Spleen (tissue), 11 donors: ENCODE measurements around the gene PCBD1. TPM values are rescaled to one million over a fixed set of nuclear protein-coding genes. Genes with fewer than 3 reads are reported as not detected.

Experiments
- DNase-seq: peaks from one replicate; pipeline ENCODE4 v3.0.0-alpha.2; 2020
- H3K27ac ChIP-seq, 8 donors: fragments of 200-600 bp; sonication (generic) in 7 of 8; 1 replicate in 4 of 8; 2 replicates in 4 of 8; pipeline versions ENCODE4 v1.5.0 to v1.8.0; 2016 to 2021; ENCODE audit warnings: inconsistent platforms in 4 of 8, mild to moderate bottlenecking in 4 of 8, moderate library complexity in 1 of 8
- H3K27me3 ChIP-seq, 7 donors: fragments of 200-600 bp; sonication (generic) in 6 of 7; replicated peaks in 1 of 7; 1 replicate in 4 of 7; 2 replicates in 3 of 7; pipeline versions ENCODE4 v1.5.0 to v1.8.0; 2016 to 2021; ENCODE audit warnings: inconsistent platforms in 3 of 7, mild to moderate bottlenecking in 1 of 7
- H3K36me3 ChIP-seq, 6 donors: fragments of 200-600 bp; sonication (generic) in 5 of 6; 1 replicate in 4 of 6; 2 replicates in 2 of 6; pipeline versions ENCODE4 v1.5.0 to v1.8.0; 2016 to 2021; ENCODE audit warnings: inconsistent platforms in 2 of 6
- H3K4me1 ChIP-seq, 6 donors: fragments of 200-600 bp; sonication (generic) in 5 of 6; 1 replicate in 3 of 6; 2 replicates in 3 of 6; pipeline versions ENCODE4 v1.5.0 to v1.8.0; 2016 to 2021; ENCODE audit warnings: inconsistent platforms in 3 of 6
- H3K4me3 ChIP-seq, 8 donors: fragments of 200-600 bp; sonication (generic) in 7 of 8; 1 replicate in 4 of 8; 2 replicates in 4 of 8; pipeline versions ENCODE4 v1.5.0 to v1.8.0; 2016 to 2021; ENCODE audit warnings: inconsistent platforms in 4 of 8, mild to moderate bottlenecking in 4 of 8, moderate library complexity in 2 of 8
- H3K9me3 ChIP-seq, 8 donors: fragments of 200-600 bp; sonication (generic) in 7 of 8; 1 replicate in 4 of 8; 2 replicates in 4 of 8; pipeline versions ENCODE4 v1.5.0 to v1.8.0; 2016 to 2021; ENCODE audit warnings: inconsistent platforms in 4 of 8
- POLR2A ChIP-seq, 3 donors: fragments of 450-650 bp; IDR thresholded peaks; one replicate each; pipeline ENCODE4 v1.5.1; 2017; ENCODE audit warnings: antibody characterized with exemption in 3 of 3, mild to moderate bottlenecking in 1 of 3
- POLR2AphosphoS5 ChIP-seq, 3 donors: sonication (generic); formaldehyde crosslinking; IDR thresholded peaks; one replicate each; pipeline ENCODE4 v1.5.1; 2017; ENCODE audit warnings: antibody characterized with exemption in 3 of 3
- WGBS, 5 donors: extraction: QIAGEN DNeasy Blood & Tissue Kit in 3 of 5; methylation state at CpG; one replicate each; pipeline versions ENCODE4 v1.1.5 to v1.1.7; 2013 to 2018; 5-methylcytosine and 5-hydroxymethylcytosine counted together
- intact Hi-C: fragments of 100-400 bp; cut with DNase I; formaldehyde crosslinking; loops from one replicate; pipeline ENCODE4 v1.15.0; 2023; ENCODE audit warnings: low total_unique reads
- polyA plus RNA-seq, 3 donors: library from polyadenylated mRNA; stranded (reverse); fragments of 200-250 nt; gene quantifications; one replicate each; pipeline ENCODE4 v1.2.1, GENCODE V29; 2013
- total RNA-seq, 7 donors: library from RNA; depleted of rRNA in 3 of 7; stranded (reverse); fragments of >200 nt in 3 of 7; fragmentation: NEBNext Ultra II Directional in 4 of 7; extraction: Animal tissue kit (Norgen Biotek cat#: 25700) in 4 of 7; gene quantifications; one replicate each; pipeline versions ENCODE4 v1.1.0 to v1.2.1, GENCODE V29; 2016 to 2021
- TF ChIP-seq, protein P1 (sequence below), 11 experiments: fragments of 200-600 bp in 7 of 11; fragments of 450-650 bp in 4 of 11; sonication (generic) in 4 of 11; IDR thresholded peaks in 8 of 11; conservative IDR thresholded peaks in 3 of 11; 1 replicate in 7 of 11; 2 replicates in 4 of 11; pipeline versions ENCODE4 v1.4.0 to v1.8.0; 2016 to 2021; ENCODE audit warnings: antibody characterized with exemption in 11 of 11, inconsistent platforms in 4 of 11, mild to moderate bottlenecking in 1 of 11
- donor health status: healthy with polysubstance abuse.
- donor health status: DM: no; HTN: no; CAD: no; lungs with moderate emphysema.
- donor health status: DM: no; HTN: no; CAD: no.
- donor health status: Bipolar disorder and iron deficiency.
- donor health status: healthy.
- donor health status: DM: no; HTN: no; CAD: no.
- donor health status: DM: yes; HTN: yes; CAD: no.

PCBD1 gene
- total and polyA plus RNA-seq, 10 donors: 24.5 to 45.6 (median 30.7) TPM

DNA sequence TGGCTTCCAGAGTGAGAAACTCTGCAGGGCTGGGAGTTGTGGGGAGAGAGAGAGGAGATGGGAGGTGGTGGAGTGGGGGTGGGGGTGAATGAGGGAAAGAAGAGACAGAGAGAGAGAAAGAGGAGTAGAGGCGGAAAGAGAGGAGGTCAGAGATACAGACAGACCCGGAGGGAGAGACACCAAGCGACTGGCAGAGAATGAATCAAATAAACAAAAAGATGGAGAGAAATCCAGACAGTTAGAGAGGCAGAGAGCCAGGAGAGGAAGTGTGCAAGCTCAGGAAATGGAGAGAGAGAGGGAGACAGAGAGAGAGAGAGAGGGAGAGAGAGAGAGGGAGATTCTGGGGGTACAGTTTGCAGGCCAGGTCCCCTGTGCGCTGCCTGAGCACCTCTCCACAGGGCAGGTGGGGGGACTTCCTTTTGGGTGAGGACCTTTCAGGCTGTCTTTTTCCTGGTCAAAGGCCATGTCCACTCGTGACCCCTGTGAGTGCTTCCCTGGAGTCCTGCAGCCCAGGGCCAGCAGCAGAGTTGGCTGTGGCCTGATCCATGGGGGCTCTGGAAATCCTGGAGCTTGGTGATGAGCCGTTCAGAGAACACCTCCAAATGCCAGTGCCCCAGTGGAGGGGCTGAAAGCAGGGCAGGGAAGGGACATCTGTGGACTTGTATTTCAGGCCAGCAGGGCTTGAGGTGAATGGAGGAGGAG lies 25.0 kb upstream of the PCBD1 start:
- intact Hi-C loops: no loop called here
- H3K27ac ChIP-seq: no peak overlapping the region
- TF ChIP-seq POLR2A (IDR thresholded peaks at IDR 0.05): no peak
- no peak for TF ChIP-seq POLR2AphosphoS5 (IDR thresholded peaks at IDR 0.05)
- TF ChIP-seq, protein P1, sequence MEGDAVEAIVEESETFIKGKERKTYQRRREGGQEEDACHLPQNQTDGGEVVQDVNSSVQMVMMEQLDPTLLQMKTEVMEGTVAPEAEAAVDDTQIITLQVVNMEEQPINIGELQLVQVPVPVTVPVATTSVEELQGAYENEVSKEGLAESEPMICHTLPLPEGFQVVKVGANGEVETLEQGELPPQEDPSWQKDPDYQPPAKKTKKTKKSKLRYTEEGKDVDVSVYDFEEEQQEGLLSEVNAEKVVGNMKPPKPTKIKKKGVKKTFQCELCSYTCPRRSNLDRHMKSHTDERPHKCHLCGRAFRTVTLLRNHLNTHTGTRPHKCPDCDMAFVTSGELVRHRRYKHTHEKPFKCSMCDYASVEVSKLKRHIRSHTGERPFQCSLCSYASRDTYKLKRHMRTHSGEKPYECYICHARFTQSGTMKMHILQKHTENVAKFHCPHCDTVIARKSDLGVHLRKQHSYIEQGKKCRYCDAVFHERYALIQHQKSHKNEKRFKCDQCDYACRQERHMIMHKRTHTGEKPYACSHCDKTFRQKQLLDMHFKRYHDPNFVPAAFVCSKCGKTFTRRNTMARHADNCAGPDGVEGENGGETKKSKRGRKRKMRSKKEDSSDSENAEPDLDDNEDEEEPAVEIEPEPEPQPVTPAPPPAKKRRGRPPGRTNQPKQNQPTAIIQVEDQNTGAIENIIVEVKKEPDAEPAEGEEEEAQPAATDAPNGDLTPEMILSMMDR (IDR thresholded peaks at IDR 0.05 in 8 of 11, conservative IDR thresholded peaks at IDR 0.05 in 3 of 11): no peak
- H3K9me3 ChIP-seq: no peaks in the 10 kb centered on the region
- WGBS, 5 donors: 53 to 66% (median 55%) methylated on average over 6 of the region's 6 CpGs
- peaks cover 0 to 24% (median 0%) of the 10 kb centered on the region in 7 donors for H3K27me3 ChIP-seq
- no peaks in the 10 kb centered on the region for H3K36me3 ChIP-seq
- H3K4me3 ChIP-seq: no peak overlapping the region
- H3K4me1 ChIP-seq: no peaks in the 10 kb centered on the region
- peak; percentile 65 for DNase-seq

DNA sequence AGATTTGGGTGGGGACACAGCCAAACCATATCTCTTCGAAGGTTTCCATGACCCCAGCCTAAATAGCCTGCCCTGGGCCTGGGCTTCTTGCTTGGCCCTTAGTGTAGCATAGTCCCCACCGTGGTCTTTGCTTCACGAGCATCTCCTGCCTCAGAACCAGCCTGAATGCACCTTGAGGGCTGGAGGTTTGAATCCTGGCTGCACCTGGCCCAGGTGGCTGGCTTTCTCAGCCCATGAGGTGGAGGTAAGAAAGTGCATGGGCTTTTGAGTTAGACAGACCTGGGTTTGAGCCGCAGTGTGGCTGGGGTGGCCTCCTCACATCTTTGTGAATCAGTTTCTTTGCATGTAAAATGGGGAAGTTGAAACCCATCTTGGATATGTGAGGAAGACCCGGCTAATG lies 24.2 kb upstream of the PCBD1 start:
- DNase-seq: peak; percentile 33
- peaks cover 0 to 16% (median 0%) of the 10 kb centered on the region in 7 donors for H3K27me3 ChIP-seq
- WGBS, 5 donors: 72 to 96% (median 87%) methylated on average over 5 of the region's 5 CpGs

DNA sequence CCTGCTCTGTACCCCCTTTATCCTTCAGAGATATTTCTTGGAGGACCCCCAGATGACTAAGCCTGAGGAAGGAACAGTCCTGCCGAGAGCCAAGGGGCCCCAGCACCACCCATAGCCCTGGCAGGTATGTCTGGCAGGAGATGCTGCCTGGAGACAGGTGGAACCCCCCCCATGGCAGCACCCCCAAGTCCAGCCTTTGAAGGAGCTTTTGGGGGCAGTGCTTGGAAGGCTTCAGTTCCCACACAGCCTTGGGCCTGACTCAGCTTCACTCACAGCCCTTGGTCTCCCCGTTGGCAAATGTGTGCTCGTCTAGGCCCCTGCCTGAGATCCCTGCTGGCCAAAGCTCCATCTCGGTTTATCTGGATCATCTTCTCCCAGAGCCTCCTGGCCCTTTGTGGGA lies 23.0 kb upstream of the PCBD1 start:
- WGBS, 5 donors: 84 to 95% (median 92%) methylated on average over 3 to 4 of the region's 4 CpGs
- Histone ChIP-seq H3K27ac (no peak overlapping the region), H3K4me3 (no peak overlapping the region), H3K4me1 (no peaks in the 10 kb centered on the region), H3K9me3 (no peaks in the 10 kb centered on the region), H3K36me3 (no peaks in the 10 kb centered on the region), H3K27me3 (peaks cover 0 to 5% (median 0%) of the 10 kb centered on the region in 7 donors)
- DNase-seq: peak; percentile 41
- intact Hi-C loops: no loop called here
- TF ChIP-seq POLR2A (IDR thresholded peaks at IDR 0.05) (no peak), POLR2AphosphoS5 (IDR thresholded peaks at IDR 0.05) (no peak)
- TF ChIP-seq, protein P1 (IDR thresholded peaks at IDR 0.05 in 8 of 11, conservative IDR thresholded peaks at IDR 0.05 in 3 of 11): no peak

More for the DNA sequence above, 24.2 kb upstream of the PCBD1 start:
- H3K27ac ChIP-seq: no peak overlapping the region
- H3K36me3 ChIP-seq: no peaks in the 10 kb centered on the region
- no peaks in the 10 kb centered on the region for H3K9me3 ChIP-seq
- TF ChIP-seq POLR2AphosphoS5 (IDR thresholded peaks at IDR 0.05) (no peak), POLR2A (IDR thresholded peaks at IDR 0.05) (no peak)
- TF ChIP-seq, protein P1 (IDR thresholded peaks at IDR 0.05 in 8 of 11, conservative IDR thresholded peaks at IDR 0.05 in 3 of 11): no peak
- no peak overlapping the region for H3K4me3 ChIP-seq
- H3K4me1 ChIP-seq: no peaks in the 10 kb centered on the region
- intact Hi-C loops: no loop called here

DNA sequence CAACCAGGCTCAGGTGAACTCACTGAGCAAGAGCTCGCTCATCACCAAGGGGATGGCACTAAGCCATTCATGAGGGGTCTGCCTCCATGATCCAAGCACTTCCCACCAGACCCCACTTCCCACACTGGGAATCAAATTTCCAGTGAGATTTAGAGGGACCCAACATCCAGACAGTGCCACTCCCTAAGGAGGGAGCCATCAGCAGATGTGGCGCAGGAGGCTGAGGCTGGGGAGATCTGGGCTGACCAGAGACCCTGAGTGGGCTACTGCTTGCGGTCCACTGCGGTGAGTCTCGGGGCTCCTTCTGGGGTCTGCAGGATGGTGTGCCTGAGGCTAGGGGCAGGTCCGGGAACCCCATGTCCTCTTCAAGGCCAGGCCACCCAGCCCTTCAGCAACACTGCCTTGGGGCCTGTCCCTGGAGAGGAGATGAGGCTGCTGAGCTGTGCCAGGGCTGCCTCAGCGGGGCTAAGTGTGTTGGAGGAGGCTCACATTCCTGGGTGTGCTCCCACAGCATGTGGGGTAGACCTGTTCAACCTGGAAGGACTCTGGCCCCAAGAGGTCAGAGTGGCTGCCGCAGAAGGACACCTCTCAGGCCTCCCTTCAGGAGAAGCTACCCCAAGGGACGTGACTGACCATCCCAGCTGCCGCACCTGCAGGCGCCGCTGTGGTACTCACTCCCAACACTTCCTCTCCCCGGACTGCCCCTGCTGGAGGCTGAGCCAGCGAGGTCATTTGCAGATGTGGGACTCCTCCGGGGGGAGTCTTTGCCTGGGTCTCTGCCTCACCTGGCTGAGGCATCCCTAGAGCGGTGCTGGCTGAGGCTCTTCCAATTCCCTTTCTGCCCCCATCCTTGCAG lies 22.3 kb upstream of the PCBD1 start:
- no peaks in the 10 kb centered on the region for H3K9me3 ChIP-seq
- DNase-seq: peak; percentile 63
- H3K27ac ChIP-seq: no peak overlapping the region
- no peaks in the 10 kb centered on the region for H3K4me1 ChIP-seq
- intact Hi-C loops: no loop called here
- H3K27me3 ChIP-seq: peaks cover 0 to 4% (median 0%) of the 10 kb centered on the region in 7 donors
- no peaks in the 10 kb centered on the region for H3K36me3 ChIP-seq
- no peak overlapping the region for H3K4me3 ChIP-seq
- TF ChIP-seq POLR2AphosphoS5 (IDR thresholded peaks at IDR 0.05) (no peak), POLR2A (IDR thresholded peaks at IDR 0.05) (no peak)
- TF ChIP-seq, protein P1 (IDR thresholded peaks at IDR 0.05 in 8 of 11, conservative IDR thresholded peaks at IDR 0.05 in 3 of 11): no peak
- WGBS, 5 donors: 86 to 94% (median 89%) methylated on average over 11 to 16 of the region's 16 CpGs
